HG02840 (cell line): ENCODE data around the gene TANC1.

ENCODE experiments used
- ATAC-seq: cut with Tn5 transposase; IDR thresholded peaks from one replicate; pipeline ENCODE4 v1.9.1; 2021; ENCODE audit warnings: mild to moderate bottlenecking, moderate library complexity, moderate number of reproducible peaks; ENCODE audit not compliant: unreplicated experiment, low FRiP score

The TANC1 gene

GRCh38 chr2:159052157-159052601 lies 83.7 kb downstream of the TANC1 start:
- ATAC-seq: no peak

DNA sequence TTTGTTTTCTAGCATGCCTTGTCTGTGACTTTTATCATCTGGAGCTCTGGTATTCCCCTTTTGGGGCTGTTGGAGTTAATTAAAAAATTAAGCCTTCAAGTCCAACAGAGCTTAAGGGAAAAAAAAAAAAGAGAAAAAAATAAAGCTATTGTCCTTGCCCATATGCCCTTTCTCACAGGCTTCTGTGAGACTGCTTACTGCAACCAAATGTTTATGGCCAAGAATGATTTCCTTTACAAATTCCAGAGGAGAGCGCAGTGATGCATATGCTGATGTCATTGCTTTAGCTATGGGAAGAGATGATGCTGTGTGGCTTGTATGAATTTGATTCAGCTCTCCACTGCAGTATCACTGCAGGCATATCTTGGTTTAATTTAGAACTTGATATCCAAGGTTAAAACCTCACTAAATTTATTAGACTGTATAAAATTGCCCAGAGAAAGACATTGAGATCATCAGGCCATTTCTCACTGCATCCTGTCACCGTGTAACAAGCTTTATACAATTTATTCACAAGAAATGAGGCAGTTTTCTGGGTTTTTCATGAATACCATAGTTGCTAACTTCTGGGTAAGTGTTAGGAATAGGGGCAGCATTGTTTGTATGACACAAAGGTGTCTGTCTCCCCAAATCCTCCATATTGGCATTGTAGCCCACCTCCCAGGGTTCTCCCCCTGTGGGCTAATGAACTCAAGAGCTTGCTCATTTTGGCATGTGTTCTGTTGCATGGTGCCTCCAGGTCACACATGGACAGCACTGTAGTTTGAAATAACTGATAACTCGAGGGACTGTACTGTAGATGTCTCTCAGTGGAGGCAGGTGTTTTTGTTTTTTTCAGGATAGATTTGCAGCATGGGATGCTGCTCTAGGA lies 85.0 kb downstream of the TANC1 start:
- ATAC-seq: no peak

DNA sequence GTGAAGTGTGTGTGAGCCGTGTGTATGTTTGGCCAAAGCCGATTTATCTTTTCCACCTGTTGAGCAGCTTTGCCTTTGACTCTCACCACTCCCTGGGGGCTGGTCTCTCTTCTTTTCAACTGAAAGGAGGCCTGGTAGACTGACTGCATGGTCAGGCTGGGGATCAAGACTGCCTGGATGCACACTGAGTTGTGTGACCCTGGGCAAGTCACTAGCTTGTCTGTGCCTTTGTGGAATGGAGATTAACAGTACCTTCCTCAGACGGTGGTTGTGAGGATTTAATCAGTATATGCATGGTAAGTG lies 85.5 kb downstream of the TANC1 start:
- ATAC-seq: no peak

GRCh38 chr2:159054985-159055384 lies 86.5 kb downstream of the TANC1 start:
- ATAC-seq: no peak

DNA sequence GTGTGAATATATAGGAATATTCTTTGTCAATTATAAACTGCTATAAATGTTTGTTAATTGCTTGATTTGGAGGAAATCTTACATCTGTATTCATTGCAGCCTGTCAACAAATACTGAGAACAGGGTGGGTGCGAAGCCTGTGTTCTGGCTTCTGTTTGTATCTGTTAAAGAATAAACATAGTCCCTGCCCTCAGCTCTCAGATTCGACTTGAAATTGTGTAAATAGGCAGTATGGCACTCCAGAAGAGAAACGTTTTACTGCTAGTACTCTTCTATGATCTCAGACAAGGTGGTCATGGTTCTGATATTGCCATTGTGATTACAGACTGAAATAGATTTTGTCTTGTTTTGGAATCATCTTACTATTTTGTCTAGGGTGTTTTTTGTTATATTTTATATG lies 92.1 kb downstream of the TANC1 start:
- ATAC-seq: no peak

- ATAC-seq: no peak
Measured at GRCh38 chr2:159063677-159064076, 95.2 kb downstream of the TANC1 start.

DNA sequence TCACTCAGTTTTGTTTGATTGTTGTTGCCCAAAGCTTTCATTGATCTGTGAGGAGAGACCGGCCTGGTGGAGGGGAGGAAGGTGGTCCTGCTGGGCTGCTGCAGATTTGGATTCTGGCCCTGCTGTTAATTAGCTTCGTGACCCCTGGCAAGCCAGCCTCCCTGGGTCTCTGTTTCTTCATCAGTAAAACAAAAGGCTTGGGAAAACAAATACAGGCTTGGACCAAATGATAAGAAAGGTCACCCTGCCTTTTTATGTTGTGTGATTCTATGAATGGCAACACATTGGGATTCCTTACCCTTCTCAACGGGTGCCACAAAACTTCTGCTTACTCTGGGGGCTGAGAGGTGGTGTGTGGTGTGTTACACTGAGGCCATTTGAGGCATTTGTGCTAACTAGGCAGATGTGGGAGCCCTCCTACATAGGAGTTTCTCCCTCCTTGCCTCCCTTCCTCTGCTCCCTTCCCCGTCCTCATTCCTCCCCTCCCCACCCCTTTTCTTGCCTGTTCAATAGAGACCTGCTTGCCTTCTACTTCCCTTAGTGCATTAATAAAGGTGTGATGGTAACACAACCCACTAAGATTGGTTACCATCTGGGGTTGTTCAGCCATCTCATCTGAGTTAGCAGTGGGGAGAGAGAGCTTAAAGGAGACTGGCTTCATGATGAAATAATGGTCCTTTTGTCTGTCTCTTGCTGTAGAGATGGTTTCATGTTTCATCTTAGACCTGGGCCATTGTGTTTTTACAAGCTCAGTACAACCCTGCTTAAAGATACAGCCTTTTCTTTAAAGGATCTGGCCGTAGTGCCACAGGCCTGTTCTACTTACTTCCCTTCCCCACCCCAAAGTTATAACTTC lies 96.2 kb downstream of the TANC1 start:
- no peak for ATAC-seq

DNA sequence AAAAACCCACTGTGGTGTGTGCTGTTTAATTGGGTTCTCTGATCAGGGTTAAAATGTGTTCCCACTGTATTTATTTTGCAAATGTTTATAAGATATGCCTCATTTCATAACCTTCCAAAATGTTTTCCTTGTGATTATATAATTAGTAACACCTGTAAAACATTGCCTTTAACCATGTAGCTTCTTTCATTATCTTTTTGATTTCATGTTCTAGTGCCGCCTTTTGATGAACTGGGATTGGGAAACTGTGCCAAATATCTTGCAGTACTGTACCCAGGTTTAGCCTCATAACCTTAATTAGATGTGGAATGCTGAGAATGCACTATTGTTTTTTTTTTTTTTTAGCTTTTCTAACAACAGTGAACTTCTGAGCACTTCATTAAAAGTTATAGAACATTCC lies 96.9 kb downstream of the TANC1 start:
- no peak for ATAC-seq

DNA sequence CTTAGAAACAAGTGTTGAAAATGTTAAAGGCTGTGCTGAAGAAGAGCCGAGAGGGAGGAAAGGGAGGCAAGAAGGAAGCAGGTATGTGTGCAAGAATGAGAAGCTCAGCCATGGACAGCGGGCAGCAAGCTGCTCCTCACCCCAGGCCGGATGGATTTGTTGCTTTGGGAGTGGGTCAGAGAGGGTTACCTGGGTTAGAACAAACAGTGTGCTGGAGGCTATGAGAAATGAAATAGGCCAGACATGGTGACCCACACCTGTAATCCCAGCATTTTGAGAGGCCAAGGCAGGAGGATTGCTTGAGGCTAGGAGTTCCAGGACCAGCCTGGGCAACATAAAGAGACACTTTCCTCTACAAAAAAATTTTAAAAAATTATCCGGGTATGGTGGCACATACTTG lies 97.5 kb downstream of the TANC1 start:
- no peak for ATAC-seq

GRCh38 chr2:159066541-159067156 lies 98.2 kb downstream of the TANC1 start:
- ATAC-seq: no peak

GRCh38 chr2:159067971-159068370 lies 99.5 kb downstream of the TANC1 start:
- no peak for ATAC-seq

- ATAC-seq: no peak
Measured at GRCh38 chr2:159069229-159069628, 100.8 kb downstream of the TANC1 start.

DNA sequence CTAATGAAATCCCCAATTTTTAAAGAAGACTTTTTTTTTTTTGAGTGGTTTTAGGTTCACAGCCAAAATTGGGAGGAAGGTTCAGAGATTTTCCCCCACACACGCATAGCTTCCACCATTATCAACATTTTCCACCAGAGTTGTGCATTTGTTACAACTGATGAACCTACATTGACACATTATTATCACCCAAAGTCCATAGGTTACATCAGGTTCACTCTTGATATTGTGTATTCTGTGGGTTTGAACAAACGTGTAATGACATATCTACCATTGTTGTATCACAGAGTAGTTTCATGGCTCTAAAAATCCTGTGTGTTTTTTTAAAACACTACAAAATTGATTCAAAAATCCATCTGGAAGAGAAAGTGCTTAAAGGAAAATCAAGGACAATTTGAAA lies 101.8 kb downstream of the TANC1 start:
- no peak for ATAC-seq

DNA sequence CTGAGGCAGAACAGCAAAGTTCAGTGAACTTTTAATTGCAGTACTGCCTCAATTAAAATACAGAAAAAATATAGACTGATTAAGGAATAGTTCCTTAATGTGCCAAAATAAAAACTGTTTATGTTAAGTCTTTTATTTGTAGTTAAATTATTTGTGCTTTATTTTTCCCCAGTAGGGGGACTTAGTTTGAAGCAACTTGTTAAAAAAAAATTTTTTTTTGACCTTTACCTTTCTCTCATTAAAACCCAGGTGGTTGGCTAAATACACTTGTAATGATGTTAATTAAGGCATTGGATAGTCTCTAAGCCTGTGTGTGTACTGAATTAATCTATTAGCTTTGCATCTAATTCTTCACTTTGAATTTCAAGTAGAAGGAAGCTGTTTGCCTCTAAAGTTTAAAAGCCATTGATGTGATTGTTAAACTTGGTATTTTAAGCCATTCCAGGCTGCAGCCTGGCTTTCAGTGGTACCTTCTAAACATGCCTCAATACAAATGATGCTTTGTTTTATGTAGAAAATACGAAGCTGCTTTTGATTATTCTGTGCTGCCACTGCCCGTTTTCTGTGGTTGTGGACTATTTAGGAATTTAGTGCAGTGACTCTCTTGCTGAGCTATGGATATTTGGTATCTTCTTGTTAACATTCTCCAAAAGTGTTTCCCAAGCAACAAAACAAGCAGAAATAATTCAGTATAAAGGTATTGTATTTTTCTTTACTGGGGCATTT lies 102.9 kb downstream of the TANC1 start:
- ATAC-seq: no peak

DNA sequence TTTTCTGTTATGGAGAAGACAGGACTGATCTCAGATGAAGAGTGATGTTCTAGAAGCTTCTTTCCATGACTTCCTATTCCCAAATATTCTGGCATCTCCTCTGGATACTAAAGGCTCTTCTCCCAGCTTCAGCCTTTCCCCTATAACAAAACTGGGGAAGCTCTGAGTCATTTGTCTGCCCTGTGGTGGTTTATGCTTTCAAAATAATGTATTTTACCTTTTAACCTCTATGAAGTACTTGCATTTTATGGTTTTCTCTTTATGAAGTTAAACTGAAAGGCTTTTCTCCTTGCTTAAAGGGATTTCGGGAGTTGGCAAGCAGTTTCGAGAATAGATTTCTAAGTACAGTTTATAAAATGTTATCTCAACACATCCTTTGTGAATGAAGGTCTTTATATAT lies 104.4 kb downstream of the TANC1 start:
- ATAC-seq: no peak

DNA sequence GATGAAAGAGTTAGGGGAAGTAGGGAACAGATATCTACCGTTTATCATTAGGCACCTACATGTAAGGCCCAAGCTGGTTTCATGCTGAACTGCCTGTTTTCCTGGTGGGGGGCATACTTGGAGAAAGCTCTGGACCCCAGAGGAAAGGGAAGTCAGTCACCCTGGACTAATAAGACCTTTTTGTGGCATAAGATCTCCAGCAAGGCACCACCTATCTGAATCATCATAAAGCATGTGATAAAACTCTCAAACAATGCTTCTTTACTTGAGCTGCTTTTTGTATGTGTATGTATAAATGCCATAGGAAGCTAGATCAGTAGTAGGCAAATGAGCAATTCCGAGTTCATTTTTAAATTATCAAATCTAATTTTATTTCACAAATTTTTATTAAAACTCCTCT lies 104.8 kb downstream of the TANC1 start:
- ATAC-seq: no peak

DNA sequence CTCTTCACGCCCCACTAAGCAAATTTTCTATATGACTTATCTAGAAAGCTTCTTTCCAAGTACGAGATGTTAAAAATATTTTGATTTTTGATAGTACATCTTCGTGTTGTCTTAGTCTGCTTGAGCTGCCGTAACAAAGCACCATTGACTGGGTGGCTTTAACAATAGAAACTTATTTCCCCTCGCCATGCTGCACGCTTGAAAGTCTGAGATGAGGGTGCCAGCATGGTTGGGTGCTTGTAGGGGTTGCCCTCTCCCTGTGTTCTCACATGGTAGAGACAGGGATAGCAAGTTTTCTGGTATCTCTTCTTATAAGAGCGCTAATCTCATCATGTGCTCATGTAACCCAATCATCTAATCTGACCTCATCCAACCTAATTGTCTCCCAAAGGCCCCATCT lies 106.2 kb downstream of the TANC1 start:
- ATAC-seq: no peak

DNA sequence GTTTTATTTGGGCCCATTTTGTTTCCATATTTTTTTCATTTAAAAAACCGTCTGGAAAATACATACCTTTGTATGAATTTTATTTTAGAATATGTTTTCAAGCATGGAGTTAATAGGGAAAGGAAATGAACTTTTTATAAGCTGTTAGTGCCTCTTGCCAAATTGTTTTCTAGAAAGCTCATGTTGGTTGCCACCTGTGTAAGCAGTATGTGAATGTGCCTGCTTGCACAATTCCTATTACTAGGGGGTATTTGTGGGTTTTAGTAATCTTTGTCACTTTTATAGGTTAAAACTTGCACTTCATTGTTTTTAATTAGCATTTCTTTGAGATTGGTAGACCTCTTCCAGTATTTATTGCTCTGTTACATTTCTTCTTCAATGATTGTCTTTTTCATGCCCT lies 107.3 kb downstream of the TANC1 start:
- ATAC-seq: no peak

DNA sequence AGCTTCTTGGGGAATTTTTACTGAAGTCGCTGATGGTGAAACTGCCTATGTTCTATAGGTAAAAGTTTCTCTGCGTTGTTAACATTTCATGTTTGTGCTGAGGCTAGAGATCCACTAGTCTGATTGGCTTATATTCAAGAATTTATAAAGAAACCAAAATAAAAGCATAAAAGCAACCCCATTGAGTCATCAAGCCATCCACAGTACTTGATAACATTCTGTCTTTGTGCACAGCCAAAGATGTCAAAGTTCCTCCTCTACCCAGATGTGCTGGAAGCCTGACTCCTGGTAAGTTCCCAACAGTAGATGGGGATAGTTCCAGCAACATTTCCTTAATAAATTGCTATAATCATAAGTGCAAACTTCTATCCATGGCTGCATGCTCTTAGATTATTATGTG lies 107.8 kb downstream of the TANC1 start:
- no peak for ATAC-seq

DNA sequence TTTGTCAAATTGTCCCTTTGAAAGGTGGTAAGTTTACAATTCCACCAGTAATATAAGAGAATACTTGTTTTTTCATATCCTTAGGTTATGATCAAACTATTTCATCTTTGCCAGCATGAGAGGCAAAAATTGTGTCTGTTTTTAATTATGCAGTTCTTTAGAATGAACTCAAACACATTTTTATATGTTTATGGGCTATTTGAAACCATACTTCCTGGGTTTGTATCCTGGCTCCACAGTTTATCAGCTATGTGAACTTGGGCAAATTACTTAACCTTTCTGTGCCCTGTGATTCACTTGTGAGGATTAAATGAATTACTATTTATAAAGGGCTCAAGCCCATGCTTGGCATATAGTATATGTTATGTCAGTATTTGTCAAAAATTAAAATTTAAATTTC lies 109.4 kb downstream of the TANC1 start:
- ATAC-seq: no peak

DNA sequence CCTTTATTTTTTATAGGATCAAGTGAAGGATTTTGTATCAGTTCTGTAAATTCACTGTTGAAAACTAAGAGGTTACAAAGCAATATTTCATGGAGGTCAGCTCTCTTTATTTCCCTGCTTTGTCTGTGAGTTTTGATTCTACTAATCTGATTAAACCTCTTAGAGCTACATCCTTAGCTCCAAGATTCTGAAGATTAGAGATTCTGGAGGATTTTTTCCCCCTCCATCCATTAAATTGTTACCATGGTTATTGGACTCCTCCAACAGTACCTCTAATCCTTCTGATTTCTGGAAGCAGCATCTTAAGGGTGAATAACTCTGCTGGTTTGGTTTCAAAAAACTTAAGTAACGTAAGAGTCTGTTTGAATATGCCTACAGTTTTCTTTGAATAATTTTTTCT lies 110.0 kb downstream of the TANC1 start:
- no peak for ATAC-seq
